ENCODE measurements around the gene TSPAN5. TPM values are rescaled to one million over a fixed set of nuclear protein-coding genes. Genes with fewer than 3 reads are reported as not detected.

The TSPAN5 gene
- total RNA-seq, 1 donor from 2014 or later: 1.7 TPM

DNA sequence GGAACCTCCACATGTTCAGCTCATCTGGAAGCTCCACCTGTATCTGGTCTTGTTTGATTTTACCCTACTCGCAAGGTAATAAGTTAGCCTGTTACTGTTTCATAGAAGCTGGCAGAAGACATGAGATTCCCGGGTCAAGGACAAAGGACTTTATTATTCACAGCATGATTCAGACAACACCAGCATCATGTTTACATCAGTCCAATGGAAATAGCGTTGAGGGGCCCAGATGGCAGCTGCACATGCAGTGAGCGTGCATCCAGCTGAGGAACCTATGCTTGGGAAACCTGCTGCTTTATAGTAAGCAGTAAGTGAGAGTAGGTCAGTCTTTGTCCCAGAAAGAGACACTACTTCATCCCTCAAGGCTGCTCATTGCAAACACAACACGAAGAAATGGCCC, 19.8 kb downstream of the TSPAN5 start:
- intact Hi-C loops (cut with micrococcal nuclease): no loop called here
- no peak overlapping the region for H3K27ac ChIP-seq (replicated peaks)
- H3K9me3 ChIP-seq (replicated peaks): no peaks in the 10 kb centered on the region
- no peaks in the 10 kb centered on the region for H3K36me3 ChIP-seq
- TF ChIP-seq, protein P1, sequence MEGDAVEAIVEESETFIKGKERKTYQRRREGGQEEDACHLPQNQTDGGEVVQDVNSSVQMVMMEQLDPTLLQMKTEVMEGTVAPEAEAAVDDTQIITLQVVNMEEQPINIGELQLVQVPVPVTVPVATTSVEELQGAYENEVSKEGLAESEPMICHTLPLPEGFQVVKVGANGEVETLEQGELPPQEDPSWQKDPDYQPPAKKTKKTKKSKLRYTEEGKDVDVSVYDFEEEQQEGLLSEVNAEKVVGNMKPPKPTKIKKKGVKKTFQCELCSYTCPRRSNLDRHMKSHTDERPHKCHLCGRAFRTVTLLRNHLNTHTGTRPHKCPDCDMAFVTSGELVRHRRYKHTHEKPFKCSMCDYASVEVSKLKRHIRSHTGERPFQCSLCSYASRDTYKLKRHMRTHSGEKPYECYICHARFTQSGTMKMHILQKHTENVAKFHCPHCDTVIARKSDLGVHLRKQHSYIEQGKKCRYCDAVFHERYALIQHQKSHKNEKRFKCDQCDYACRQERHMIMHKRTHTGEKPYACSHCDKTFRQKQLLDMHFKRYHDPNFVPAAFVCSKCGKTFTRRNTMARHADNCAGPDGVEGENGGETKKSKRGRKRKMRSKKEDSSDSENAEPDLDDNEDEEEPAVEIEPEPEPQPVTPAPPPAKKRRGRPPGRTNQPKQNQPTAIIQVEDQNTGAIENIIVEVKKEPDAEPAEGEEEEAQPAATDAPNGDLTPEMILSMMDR (IDR thresholded peaks at IDR 0.05; ENCODE audit: borderline replicate concordance): no peak
- no peak overlapping the region for H3K4me3 ChIP-seq
- no peaks in the 10 kb centered on the region for H3K27me3 ChIP-seq (ENCODE audit: low read depth)
- H3K4me1 ChIP-seq: no peaks in the 10 kb centered on the region
- DNase-seq: no peak

DNA sequence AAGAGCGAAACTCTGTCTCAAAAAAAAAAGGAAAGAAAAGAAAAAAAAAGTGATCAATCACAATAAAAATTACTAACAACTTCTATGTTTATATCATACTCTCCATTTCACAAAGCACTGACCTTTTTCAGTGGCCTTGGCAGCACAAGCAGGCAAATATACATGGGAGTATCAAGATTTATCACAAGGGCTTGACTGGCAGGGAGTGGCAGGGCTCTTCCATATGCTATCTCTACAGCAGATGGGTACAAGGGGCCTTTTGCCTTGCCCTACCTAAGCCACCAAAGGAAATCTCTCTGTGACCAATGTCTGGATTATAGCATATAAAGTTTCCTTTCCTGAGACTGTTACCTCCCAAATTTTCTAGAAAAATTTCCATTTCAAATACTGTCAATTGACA, 24.4 kb downstream of the TSPAN5 start:
- Histone ChIP-seq H3K27me3 (ENCODE audit: low read depth) (no peaks in the 10 kb centered on the region), H3K4me3 (no peak overlapping the region), H3K36me3 (no peaks in the 10 kb centered on the region), H3K9me3 (replicated peaks) (no peaks in the 10 kb centered on the region), H3K27ac (replicated peaks) (no peak overlapping the region), H3K4me1 (no peaks in the 10 kb centered on the region)
- no peak for DNase-seq
- TF ChIP-seq, protein P1 (IDR thresholded peaks at IDR 0.05; ENCODE audit: borderline replicate concordance): no peak
- intact Hi-C loops (cut with micrococcal nuclease): no loop called here

DNA sequence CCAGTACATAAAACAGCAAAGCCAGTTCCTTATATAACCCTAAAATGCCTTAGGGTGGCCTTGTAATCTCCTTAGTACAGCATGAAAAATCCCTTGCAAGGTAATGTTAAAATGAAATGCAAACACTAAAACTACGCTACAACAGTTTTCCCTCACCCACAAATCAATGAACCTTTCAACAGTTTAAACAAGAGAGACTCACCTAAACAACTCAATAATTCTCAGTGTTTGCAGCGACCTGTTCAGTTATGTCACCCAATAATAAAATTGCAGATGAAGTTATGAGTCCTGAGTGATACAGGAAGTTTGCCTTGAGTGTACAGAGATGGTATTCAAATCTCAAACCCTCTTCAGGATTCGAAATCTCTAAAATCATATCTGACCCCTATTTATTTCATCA, 25.3 kb downstream of the TSPAN5 start:
- Histone ChIP-seq H3K9me3 (replicated peaks) (no peaks in the 10 kb centered on the region), H3K27ac (replicated peaks) (no peak overlapping the region), H3K36me3 (no peaks in the 10 kb centered on the region), H3K4me1 (no peaks in the 10 kb centered on the region), H3K4me3 (no peak overlapping the region), H3K27me3 (ENCODE audit: low read depth) (no peaks in the 10 kb centered on the region)
- intact Hi-C loops (cut with micrococcal nuclease): no loop called here
- no peak for DNase-seq
- TF ChIP-seq, protein P1 (IDR thresholded peaks at IDR 0.05; ENCODE audit: borderline replicate concordance): no peak

DNA sequence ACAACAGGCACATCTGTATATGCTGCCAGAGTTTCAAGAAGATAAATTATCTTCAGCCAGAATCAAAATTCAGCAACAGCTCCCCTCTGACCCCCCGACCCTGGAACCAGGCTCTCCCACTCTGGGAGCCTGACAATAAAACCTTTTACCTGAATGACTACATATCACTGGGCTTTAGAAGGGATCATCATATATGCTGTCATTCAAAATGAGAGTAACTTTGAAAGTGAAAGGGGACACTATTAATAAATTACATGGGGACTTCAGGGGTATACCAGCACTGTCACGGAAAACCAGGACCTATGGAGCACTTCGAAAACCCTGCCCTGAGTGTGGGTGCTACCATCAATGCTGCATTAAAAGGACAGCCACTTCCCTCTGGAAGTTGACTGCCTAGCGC, 26.2 kb downstream of the TSPAN5 start:
- Histone ChIP-seq H3K4me1 (peaks cover 9% of the 10 kb centered on the region), H3K27ac (replicated peaks) (no peak overlapping the region), H3K36me3 (no peaks in the 10 kb centered on the region), H3K27me3 (ENCODE audit: low read depth) (no peaks in the 10 kb centered on the region), H3K4me3 (no peak overlapping the region), H3K9me3 (replicated peaks) (no peaks in the 10 kb centered on the region)
- TF ChIP-seq, protein P1 (IDR thresholded peaks at IDR 0.05; ENCODE audit: borderline replicate concordance): no peak
- no peak for DNase-seq
- intact Hi-C loops (cut with micrococcal nuclease): no loop called here

DNA sequence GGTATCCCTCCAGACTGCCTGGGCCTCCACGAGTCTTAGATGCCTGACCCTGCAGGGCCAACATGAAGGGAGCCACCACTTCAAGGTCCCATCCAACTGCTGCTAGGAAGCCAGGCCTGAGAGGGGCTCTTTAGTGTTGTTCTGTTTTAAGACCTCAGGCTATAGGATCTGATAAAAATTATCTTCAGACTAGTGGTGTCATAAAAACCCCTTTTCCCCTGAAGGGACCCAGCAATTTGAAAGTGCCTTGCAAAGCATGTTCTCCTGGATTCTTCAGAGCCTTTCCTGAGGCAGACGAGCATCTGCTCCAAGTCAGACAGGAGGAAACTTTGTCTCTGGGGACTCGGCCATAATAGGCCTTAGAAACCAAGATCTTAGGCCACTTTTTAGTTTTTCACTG, 26.9 kb downstream of the TSPAN5 start:
- no peak for DNase-seq
- TF ChIP-seq, protein P1 (IDR thresholded peaks at IDR 0.05; ENCODE audit: borderline replicate concordance): no peak
- Histone ChIP-seq H3K36me3 (no peaks in the 10 kb centered on the region), H3K9me3 (replicated peaks) (no peaks in the 10 kb centered on the region), H3K27me3 (ENCODE audit: low read depth) (no peaks in the 10 kb centered on the region), H3K4me3 (no peak overlapping the region), H3K4me1 (peaks cover 17% of the 10 kb centered on the region), H3K27ac (replicated peaks) (no peak overlapping the region)
- intact Hi-C loops (cut with micrococcal nuclease): no loop called here

Measured in left ventricle myocardium inferior (tissue), 1 donor.